Inflammatory macrophage treated with lipopolysaccharide for 4 hours (primary cell): ENCODE results near the gene PLEKHG5.
"Not testable (repeated sequence)": the region's sequence is repeated elsewhere in the genome, so short reads cannot be mapped to it uniquely, and the experiment has no call there.

Experiments
- DNase-seq: peaks from one replicate; pipeline ENCODE4 v3.0.0-alpha.2; 2020

PLEKHG5 gene

GRCh38 chr1:6461538-6462411, 29.7 kb downstream of the PLEKHG5 start:
- DNase-seq = no peak

DNA sequence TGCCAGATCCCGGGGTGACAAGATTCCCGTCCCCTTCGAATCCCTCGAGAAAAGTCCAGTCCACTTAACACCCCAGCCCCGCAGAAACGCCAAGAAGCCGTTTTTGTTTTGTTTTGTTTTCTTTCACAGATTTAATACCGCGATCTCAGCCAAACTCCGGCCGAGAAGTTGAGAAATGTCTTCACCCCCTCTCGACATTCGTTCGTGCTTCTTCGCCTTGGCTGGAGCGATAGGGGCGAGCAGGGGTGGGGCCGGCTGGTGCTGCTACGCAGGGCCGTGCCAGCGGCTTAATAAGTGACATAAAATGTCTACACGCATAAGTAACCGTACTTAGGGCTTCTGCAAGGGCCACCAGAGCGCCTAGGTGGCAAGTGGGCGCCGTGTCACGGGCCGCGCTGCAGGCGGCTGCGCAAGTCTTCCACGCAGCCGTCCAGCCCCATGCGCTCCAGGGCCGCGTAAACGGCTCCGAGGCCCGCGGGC, 30.4 kb downstream of the PLEKHG5 start:
- no peak for DNase-seq

GRCh38 chr1:6460301-6461050, 31.0 kb downstream of the PLEKHG5 start:
- peak; percentile 53 for DNase-seq

DNA sequence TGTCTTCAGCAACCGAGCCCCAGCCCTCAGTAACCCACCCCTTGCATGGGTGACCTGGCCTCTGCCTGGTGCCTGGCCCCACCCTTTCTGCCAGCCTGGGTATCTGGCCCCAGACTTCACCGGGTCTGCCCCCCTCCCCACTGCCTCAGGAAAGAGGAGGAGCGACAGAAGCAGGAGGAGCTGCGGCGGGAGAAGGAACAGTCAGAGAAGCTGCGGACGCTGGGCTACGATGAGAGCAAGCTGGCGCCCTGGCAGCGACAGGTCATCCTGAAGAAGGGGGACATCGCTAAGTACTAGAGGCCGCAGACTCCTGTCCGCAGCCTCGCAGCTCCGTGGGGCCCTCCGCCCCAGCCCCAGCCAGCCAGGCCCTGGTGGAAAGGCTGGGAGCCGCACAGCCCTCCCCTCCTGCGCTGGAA, 31.6 kb downstream of the PLEKHG5 start:
- no peak for DNase-seq

GRCh38 chr1:6456800-6457466, 34.5 kb downstream of the PLEKHG5 start:
- no peak for DNase-seq

- DNase-seq = not testable (repeated sequence)
These were observed 35.5 kb downstream of the PLEKHG5 start for GRCh38 chr1:6455752-6456520.

DNA sequence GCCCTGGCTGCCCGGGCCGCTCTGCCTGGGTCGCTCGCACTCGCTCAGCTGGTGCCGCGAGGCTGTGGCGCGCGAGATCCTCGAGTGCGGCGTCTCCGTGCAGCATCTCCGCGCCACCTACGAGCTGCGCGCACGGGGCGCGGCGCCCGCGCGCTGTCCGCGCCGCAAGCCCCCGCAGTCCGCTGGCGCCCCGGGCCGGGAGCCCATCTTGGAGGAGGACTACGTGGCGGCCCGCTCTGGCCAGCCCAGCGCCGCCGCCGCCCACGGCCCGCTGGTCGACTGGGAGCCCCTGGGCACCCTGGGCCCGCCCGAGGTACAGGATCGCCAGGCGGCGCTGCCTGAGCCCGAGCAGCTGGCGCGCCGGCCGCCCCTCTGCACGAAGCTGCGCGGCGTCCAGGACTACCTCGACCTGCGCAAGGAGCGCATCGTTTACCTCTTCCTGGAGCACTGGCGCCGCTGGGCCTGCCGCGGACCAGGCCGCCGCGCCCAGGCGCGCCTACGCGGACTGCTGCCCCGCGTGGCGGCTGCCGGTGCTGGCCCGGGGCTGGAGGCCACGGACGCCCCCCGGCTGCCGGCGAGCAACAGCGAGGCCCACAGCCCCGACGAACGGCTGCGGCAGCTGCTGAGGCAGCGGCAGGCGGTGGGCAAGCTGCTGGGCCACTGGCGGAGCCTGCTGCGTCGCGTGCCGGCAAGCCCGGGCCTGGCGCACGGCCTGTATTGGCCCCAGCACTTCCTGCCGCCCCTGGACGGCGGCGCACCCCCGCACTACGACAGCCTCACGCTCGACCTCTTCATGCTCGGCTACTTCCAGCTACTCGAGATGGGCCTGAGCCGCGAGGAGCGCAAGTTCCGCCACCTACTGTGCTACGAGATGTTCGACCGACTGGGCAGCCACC, 36.4 kb downstream of the PLEKHG5 start:
- DNase-seq = no peak

GRCh38 chr1:6453895-6454855, 37.3 kb downstream of the PLEKHG5 start:
- DNase-seq = not testable (repeated sequence)

DNA sequence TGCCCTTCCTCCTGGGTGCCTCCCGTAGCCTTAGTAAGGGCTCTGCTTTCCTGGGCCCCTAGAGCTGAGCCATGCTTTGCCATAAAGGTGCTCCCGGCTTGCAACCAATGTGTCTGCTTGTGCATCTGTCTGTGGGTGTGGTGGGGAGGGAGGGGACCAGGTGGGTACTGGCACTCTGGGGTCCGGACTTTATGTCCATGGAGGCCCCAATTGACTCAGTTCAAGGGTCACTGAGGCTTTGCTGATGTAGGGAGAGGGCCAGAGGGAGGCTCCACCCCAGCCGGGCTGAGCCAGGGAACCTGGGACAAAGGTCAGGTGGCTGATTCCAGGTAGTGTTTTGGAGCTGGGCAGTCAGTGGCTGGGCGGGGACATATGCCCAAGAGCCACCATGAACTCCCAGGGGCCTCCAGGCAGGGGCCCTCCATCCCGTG, 40.5 kb downstream of the PLEKHG5 start:
- no peak for DNase-seq

- not testable (repeated sequence) for DNase-seq
These were observed 41.0 kb downstream of the PLEKHG5 start for GRCh38 chr1:6450486-6450885.

DNA sequence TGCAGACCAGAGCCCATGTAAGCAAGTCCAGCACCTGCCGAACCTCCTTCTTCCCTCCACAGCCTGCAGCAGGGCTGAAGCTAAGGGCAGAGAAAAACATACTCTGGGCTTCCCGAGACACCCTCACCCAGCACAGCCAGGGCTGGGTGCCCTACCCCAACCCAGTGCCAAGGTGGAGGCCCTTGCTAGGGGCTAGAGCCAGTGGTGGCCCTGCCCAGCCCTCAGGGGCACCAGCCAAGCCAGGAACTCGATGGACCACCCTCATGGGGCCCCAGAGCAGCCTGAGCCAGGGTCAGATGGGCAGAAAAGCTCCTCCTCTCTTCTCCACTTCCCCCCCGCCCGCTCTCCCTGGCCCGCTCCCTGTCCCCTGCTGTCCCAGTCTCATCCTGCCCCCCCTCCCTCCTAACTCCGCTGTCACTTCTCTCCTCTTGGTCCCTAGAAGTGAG, 41.4 kb downstream of the PLEKHG5 start:
- no peak for DNase-seq

DNA sequence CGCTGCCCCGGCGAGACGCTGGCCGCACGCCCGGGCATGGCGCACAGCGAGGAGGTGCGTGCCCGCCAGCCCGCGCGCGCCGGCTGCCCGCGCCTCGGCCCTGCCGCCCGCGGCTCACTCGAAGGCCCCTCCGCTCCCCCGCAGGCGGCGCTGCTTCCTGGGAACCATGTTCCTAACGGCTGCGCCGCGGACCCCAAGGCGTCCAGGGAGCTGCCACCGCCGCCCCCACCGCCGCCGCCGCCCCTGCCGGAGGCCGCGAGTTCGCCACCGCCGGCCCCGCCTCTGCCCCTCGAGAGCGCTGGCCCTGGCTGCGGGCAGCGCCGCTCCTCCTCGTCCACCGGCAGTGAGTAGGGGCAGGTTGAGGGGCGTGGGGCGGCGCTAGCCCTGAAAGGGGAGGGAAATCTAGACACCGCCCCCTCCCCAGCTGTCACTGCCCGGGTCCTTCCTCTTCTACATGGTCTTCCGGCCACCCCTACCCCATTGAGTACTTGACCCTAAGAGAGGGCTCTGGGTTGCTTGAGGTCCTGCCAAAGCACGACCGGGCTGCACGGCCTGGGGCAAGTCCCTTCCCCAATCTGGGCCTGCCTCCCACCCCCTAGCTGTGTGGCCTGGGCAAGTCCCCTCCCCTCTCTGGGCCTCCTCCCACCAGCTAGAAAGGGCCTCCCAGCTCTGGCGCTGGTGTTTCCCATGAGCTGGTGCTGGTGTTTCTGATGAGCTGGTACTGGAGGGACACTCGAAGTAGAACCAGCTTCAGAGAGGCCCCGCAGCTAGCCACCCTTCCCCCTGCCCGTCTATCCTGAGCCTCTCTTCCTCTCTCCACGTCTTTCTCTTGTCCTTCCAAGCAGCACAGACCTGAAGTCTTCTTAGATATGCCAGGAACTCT, 42.5 kb downstream of the PLEKHG5 start:
- no peak for DNase-seq

DNA sequence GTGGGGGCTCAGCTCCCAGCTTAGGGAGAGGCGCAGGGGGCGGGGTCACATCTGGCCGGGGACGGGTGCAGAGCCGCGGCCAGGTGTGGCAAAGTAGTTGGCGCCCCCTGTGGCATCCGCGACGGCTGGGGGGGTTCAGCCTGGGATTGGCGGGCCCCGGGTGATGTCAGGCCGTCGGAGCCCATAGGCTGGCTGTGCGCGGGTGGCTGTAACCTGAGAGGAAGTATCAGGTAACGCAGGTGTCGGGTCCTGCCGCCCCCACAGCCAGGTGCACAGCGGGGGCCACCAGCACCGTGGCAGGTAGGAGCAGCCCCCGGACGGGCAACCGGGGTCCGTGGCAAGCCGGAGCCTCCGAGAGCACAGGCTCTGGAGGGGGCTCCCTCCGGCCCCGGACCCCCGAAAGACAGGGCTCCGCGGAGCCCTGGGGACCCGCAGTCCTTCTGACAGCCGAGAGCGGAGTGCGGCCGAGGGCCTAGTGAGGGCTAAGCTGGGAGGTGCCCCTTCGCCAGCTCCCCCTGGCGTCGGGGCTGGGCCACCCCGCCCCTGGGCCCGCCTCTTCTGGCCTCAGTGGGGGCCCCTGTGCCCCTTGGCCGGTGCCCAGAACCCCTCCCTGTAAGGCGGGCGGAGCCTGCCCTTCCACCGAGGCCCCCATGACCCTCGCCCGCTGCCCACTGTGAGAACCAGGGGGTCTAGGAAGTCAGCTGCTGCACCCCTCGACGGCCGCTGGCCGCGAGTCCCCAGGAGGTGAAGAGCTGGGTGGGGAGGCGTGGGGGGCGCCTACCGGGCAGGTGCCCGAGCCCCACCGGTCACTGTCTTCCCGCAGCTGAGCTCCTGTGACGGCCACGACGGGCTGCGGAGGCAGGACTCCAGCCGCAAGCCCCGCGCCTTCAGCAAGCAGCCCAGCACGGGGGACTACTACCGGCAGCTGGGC, 43.4 kb downstream of the PLEKHG5 start:
- no peak for DNase-seq

GRCh38 chr1:6447016-6447817, 44.2 kb downstream of the PLEKHG5 start:
- no peak for DNase-seq

DNA sequence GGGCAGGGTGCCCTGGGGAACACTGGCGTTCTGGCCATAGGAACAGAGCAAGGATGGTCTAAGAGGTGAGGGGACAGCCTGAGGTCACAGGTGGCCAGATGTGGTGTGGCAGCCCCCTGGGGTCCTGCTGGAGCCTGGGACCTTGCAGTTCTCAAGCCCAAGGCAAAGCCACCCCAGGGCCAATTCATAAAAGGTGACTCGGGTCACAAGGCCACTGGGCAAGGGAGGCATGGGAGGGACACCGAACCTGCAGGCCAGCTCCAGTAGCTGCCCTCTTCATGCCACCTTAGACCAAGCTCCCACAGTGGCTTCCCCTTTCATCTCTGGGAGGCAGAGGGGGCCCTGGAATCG, 44.8 kb downstream of the PLEKHG5 start:
- DNase-seq = no peak

- not testable (repeated sequence) for DNase-seq
These were observed 45.5 kb downstream of the PLEKHG5 start for GRCh38 chr1:6445929-6446328.
